Stimulated activated CD4-positive, alpha-beta T cell treated with anti-CD3 and anti-CD28 coated beads, Interleukin-12 subunit alpha, Interleukin-12 subunit beta, amount 100 ng/mL, for 48 hours (primary cell): ENCODE results near the gene RNF213.
"Not testable (repeated sequence)": the region's sequence is repeated elsewhere in the genome, so short reads cannot be mapped to it uniquely, and the experiment has no call there.

Source experiments
- DNase-seq, 3 donors: peaks; one replicate each; pipeline ENCODE4 v3.0.0-alpha.2; 2020; ENCODE audit warnings: low read depth in 2 of 3, low spot score in 1 of 3

RNF213 gene

GRCh38 chr17:80248894-80249710 is 11.6 kb upstream of the RNF213 start:
- no peak for DNase-seq

GRCh38 chr17:80251966-80252365 is 8.7 kb upstream of the RNF213 start:
- no peak for DNase-seq

DNA sequence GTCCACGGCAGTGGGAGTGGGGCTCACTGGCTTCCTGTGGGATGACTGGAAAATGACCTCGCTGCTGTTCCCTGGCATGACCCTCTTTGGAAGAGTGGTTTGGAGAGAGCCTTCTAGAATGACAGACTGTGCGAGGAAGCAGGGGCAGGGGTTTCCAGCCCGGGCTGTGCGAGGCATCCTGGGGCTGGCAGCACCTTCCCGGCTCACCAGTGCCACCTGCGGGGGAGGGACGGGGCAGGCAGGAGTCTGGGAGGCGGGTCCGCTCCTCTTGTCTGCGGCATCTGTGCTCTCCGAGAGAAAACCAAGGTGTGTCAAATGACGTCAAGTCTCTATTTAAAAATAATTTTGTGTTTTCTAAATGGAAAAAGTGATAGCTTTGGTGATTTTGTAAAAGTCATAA is 7.8 kb upstream of the RNF213 start:
- DNase-seq: peak; percentile 84 to 89 (median 84)

DNA sequence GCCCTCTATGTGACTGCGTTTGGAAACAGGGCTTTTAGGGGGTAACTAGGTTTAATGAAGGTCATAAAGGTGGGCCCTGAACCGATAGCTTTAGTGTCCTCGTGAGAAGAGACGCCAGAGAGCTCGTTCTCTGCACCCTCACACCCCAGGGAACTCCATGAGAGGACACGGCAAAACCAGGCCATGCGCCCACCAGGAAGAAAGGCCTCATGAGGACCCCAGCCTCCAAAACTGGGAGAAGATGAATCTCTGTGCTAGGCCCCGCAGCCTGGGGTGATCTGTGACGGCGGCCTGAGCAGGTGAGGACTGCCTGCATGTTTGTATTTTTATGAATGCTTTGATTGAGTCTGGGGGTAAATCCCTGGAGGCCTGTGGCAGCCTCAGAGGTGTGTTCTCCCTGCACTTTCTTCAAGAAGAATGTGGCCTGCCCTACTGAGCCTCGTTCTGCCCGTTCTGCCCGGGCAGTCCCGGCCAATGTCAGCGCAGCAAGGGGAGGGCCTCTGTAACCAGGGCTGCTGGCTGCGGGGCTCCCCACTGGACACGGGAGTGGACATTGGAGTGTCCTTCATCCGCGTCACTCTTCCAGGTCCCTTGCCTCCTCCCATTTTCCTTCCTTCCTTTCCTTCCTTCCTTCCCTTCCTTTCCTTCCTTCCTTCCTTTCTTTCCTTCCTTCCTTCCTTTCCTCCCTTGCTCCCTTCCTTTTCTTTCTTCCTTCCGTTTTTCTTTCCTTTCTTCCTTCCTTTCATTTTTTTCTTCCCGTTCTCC is 6.8 kb upstream of the RNF213 start:
- DNase-seq: no peak

- peak in 2 of 3 donors; percentile 69 to 79 for DNase-seq
These were observed 6.0 kb upstream of the RNF213 start for GRCh38 chr17:80254396-80255251.

GRCh38 chr17:80256034-80256350 is 4.7 kb upstream of the RNF213 start:
- DNase-seq: no peak

DNA sequence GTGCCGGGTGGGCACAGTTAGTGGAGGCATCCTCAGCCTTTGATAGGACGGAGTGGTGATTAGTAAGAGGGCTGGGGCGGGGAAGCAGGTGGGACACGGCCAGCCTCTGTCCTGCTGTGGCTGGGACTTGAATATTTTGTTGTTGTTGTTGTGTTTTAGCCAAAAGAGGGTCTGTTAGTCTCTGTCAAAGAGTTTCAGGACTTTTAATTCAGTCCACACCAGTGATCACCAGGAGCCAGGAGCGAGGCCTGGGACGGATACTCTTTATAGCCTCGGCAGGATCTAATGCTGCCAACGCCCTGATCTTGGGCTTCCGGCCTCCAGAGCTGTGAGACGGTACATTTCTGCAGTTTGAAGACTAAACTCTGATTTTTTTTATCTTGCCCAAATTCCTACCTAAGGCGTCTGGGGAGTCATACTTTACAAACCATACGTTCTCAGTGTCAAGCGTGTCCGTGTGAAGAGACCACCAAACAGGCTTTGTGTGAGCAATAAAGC is 2.9 kb upstream of the RNF213 start:
- no peak for DNase-seq

DNA sequence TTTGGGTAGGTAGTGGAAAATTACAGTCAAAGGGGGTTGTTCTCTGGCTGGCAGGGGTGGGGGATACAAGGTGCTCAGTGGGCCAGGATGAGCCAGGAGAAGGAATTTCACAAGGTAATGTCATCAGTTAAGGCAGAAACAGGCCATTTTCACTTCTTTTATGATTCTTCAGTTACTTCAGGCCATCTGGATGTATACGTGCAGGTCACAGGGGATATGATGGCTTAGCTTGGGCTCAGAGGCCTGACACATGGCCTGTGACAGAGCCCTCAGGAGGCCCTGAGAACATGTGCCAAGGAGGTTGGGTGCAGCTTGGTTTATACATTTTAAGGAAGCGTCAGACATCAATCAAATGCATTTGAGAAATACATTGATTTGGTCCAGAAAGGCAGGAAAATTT is 2.4 kb upstream of the RNF213 start:
- not testable (repeated sequence) for DNase-seq

DNA sequence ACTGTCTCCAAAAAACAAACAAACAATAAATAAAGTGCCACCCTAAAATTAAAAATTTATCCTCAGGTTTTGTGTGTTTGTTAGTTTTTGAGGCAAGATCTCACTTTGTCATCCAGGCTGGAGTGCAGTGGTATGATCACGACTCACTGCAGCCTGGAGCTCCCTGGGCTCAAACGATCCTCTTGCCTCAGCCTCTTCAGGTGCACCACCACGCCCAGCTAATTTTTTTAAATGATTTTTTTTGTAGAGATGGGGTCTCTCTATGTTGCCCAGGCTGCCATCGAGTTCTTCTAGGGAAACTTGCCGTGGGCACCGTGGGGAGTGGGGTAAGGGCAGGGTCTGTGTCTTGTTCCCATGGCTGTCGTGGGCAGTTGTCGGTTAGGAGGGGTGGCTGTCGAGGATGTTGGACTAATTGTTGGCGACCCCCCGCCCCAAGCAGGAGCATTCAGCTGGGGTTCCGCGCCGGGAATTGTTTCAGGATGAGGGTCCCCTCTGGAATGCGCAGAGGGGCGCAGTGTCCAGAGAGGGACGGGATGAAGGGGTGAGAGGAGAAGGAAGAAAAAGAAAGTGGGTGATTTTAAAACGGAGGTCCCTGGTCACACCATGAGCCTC is 1.1 kb upstream of the RNF213 start:
- DNase-seq: no peak

GRCh38 chr17:80260069-80260535 is 550 bp upstream of the RNF213 start:
- DNase-seq: peak in 1 of 3 donors; percentile 71

DNA sequence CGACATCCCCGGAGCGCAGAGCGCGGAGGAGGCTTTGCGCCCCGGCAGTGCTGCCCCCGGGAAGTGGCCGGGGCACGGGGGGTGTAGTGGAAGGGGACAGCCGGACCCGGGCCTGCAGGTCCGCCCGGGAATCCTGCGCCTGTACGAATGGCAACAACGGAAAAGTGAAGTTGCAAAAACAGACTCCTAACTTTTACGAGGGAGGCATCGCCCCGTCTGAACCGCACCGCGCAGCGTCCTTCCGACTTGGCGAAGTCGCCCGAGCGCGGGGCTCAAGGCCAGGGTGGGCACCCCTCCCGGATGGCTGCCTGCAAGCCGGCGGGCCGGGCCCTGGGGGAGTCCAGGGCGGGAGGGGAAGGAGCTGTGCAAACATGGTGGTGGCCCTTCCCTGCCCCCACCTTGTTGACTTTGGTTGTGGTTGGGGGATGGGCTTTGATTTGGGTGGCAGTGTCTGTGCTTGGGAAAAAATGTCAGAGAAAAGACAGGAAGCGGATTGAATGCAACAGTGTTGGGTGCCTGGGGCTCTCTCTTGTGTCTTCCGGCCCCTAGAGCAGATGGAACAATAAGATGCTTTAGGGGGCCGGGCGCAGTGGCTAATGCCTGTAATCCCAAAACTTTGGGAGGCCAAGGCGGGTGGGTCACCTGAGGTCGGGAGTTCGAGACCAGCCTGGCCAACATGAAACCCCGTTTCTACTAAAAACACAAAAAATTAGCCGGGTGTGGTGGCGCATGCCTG is 675 bp downstream of the RNF213 start:
- DNase-seq: peak in 2 of 3 donors; percentile 47 to 59

DNA sequence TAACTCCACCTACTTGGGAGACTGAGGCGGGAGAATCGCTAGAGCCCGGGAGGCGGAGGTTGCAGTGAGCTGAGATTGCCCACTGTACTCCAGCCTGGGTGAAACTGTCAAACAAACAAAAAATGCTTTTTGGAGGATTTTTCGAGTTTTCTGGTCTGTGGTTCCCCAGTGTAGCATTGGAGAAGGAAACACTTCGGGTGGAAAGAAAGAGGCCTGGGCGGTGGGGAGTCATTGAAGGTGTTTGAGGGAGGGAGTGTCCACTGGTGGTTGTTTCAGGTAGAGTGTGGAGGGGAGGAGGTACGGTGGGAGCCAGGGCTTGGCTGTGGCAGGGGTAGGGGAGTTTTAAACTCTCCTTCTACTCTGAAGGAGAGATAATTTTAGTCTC is 1.2 kb downstream of the RNF213 start:
- DNase-seq: no peak

- DNase-seq: no peak
These were observed 1.6 kb downstream of the RNF213 start for GRCh38 chr17:80262291-80262690.

DNA sequence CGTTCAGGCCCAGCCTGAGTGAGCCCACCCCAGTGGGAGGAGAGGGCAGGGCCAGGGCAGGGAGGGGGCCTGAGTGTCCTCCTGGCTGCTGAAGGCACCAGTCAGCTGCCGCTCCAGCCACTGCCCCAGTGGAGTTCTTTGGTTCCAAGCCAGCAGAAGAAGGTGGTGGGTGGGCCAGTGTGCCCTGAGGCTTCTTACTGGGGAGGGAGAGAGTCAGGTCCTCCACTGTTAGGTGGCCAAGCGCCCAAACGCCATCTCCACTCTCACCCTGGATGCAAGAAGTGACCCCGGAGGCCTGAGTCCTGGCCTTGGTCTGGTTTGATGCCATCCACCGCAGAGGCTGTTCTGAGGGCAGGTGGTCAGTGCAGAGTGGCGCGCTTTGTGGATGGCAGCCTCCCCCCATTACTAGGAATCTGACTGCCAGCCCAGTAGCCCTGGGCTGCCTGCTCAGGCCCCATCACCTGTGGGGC is 2.2 kb downstream of the RNF213 start:
- no peak for DNase-seq

DNA sequence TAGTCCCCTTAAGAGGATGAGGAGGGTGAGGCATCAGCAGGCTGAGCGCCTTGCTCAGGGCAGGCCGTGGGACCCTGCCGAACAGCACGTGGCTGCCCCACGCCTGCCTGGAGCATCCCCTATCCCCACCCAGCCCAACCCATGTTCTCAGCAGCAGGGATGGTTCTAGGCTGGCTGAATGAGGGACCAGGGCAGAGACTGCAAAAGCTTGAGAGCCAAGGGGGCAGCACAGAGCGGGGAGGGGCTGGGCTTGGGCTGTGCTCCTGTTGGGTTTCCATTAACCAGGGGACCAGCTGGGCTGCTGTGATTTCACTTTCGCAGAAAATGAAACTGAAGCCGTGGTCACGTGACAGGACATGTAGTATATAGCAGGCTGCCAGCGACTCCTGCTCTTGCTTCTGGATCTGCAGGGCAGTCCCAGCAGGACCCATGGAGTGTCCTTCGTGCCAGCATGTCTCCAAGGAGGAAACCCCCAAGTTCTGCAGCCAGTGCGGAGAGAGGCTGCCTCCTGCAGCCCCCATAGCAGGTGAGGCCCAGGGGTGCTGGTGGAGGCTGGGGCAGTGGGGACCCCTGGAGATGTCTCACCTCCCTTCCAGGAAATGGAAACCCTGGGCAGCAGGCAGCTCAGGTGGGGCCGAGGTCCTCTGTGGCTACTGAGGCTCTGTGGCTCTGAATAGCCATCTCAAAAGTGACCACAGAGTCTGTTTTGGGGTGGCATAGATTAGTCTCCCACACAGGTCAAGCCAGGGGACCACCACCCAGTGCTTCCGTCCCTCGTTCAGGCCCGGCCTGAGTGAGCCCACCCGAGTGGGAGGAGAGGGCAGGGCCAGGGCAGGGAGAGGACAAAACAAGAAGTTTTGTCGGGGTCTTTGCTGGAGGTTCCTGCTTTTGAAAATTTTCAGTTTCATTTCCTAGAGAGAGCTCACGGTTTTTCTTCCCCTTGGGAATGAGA is 2.9 kb downstream of the RNF213 start:
- DNase-seq: peak; percentile 86 to 90 (median 87)

GRCh38 chr17:80264205-80265075 is 3.8 kb downstream of the RNF213 start:
- DNase-seq: no peak

GRCh38 chr17:80265205-80266068 is 4.8 kb downstream of the RNF213 start:
- DNase-seq: peak in 2 of 3 donors; percentile 64 to 65
